ENCODE measurements around the gene TRIM27.

- TF ChIP-seq CTCF (IDR thresholded peaks at IDR 0.05; ENCODE audit: borderline replicate concordance, extremely low read depth, low read length, poor library complexity, severe bottlenecking) (no peak), EZH2 (IDR thresholded peaks at IDR 0.05; ENCODE audit: borderline replicate concordance, low read depth, low read length, severe bottlenecking) (no peak)
Observed at GRCh38 chr6:28892525-28892924, 31.3 kb downstream of the TRIM27 start.
